ENCODE measurements around the gene PABPC1L.
A peak's percentile ranks its signal among the peaks of the same experiment; 100 is the strongest.

The PABPC1L gene

GRCh38 chr20:44900231-44900854 is 9.5 kb upstream of the PABPC1L start:
- no peak for DNase-seq (ENCODE audit: low read depth in 2 of 2)

- DNase-seq (ENCODE audit: low read depth in 2 of 2), result no peak
Measured at GRCh38 chr20:44901974-44902373, 7.9 kb upstream of the PABPC1L start.

DNA sequence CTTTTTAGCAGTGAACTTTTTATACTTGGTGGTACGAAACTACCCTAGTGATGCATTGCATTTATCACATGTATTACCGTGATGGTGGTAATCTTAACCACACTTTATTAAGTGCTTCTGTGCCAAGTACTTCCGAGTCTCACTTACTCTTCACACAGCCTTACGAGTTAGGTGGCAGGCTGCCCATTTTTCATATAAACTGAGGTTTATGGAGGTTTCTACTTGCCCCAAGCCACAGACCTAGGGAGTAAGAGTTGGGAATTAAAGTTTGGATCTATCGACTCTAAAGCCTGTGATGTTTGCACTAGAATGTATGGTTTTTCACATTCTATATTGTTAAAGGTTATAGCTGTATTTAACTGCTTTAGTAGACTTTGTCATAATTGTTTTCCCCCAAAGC is 5.5 kb upstream of the PABPC1L start:
- no peak for DNase-seq (ENCODE audit: low read depth in 2 of 2)

- no peak for DNase-seq (ENCODE audit: low read depth in 2 of 2)
Measured at GRCh38 chr20:44908987-44909871, 631 bp upstream of the PABPC1L start.

DNA sequence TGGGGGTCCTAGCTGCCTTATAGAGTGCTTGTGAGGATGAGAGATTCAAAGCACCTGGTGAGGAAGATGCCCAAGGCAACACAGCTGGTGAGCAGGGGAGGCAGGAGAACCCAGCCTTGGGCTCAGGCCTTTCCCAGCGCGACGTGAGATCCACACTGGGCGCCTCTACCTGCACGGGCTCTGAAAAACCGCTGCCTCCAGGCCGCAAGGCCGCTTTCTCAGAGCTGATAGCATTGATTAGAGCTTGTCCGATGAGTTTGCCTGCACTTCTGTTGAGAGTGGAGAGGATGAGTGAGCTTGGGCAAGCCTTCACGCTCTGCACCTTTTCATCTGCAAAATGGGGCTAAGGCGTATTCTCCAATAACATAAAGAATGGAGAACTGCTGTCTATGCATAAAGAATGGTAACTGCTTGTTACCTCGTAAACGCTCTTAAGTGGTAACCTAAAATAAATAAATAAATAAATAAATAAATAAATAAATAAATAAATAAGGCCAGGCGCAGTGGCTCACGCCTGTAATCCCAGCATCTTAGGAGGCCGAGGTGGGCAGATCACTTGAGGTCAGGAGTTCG is 916 bp downstream of the PABPC1L start:
- DNase-seq (ENCODE audit: low read depth in 2 of 2), result no peak

DNA sequence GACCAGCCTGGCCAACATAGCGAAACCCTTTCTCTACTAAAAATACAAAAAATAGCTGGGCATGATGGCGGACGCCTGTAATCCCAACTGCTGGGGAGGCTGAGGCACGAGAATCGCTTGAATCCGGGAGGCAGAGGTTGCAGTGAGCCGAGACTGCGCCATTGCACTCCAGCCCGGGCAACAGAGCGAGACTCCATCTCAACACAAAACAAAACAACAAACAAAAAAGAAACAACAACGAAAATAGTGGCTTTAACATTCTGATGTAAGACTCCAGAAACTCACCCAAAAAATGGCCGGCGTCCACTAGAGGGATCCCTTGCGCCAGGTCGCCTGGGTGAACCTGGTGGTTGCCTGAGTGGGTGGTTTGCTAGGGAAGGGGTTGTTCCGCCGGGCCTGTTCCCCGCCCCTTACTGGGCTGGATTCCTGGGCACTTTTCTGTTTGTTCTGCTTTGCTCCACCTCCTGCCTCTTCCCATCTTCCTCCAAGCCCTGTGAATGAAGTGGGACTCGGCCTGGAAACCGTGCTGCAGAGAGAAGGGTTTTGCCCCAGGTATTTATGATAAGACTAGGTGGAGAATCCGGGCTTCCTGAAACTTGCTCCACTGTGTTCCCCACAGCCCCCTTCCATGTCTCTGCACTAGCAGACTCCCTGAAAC is 1.5 kb downstream of the PABPC1L start:
- DNase-seq (ENCODE audit: low read depth in 2 of 2), result peak in 1 of 2 donors; percentile 10

DNA sequence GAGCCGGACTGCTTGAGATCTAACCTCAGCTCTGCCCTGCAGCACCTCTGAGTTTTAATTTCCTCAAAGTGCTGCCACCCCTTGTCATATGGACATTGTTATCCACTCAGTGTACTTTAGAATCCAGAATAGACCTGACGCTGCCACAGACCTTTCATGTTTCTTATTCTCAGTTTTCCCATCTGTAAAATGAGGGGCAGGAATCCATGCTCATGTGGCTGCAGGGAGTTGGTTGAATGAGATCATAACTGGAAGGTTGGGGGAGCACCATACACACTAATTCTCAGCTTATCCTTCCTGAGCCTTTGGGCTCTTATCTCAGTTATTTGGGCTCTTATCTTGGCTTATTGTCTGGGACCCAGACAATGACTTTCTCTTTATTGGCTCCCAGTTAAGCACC is 2.3 kb downstream of the PABPC1L start:
- DNase-seq (ENCODE audit: low read depth in 2 of 2), result no peak

GRCh38 chr20:44914924-44915323 is 5.1 kb downstream of the PABPC1L start:
- no peak for DNase-seq (ENCODE audit: low read depth in 2 of 2)

DNA sequence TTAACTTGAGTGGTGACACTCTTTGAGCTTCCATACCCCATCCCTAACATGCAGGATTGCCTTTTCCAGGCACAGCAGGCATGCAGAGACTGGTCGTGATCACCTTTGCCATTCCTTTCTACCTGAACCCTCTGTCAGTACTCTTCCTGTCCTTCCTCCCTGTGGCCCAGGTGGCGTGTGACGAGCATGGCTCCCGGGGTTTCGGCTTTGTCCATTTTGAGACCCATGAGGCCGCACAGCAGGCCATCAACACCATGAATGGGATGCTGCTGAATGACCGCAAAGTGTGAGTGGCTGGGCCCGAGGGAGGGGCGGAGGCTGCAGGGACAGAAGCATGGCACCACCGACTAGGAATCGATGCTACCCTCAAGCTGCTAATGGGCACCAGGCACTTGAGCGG is 6.7 kb downstream of the PABPC1L start:
- DNase-seq (ENCODE audit: low read depth in 2 of 2), result no peak

GRCh38 chr20:44917399-44917798 is 7.5 kb downstream of the PABPC1L start:
- DNase-seq (ENCODE audit: low read depth in 2 of 2), result no peak

DNA sequence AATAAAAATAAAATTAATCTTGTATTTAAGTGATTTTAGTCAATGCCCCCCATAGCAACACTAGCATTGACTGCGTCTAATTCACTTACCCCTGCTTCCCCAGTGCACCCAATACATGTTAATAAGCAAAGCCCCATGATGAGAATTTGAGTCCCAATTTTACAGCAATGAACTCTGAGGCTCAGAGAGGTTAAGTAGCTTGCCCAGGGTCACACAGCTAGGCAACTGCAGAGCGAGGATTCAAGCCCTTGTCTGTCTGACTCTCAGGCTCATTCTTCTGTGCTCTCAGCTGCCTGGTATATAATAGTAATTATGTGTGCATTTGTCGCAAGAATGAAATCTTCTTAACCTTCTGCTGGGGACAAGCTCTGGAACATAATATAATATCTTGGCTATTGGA is 8.5 kb downstream of the PABPC1L start:
- DNase-seq (ENCODE audit: low read depth in 2 of 2), result no peak

- no peak for DNase-seq (ENCODE audit: low read depth in 2 of 2)
Measured at GRCh38 chr20:44918761-44919160, 8.9 kb downstream of the PABPC1L start.

DNA sequence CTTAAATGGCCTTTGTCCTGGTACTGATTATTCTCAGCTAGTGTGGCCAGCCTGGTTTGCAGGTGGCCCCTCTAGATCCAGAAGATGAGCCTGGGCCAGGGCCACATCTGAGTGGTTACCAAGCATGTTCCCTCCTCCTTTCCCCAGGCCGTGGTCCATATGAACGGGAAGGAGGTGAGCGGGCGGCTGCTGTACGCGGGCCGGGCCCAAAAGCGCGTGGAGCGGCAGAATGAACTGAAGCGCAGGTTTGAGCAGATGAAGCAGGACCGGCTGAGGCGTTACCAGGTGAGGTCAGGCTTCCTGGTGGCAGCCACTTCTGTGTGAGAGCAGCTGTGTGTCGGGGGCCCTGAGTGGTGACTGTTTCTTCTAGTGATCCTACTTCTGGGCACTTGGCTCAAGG is 11.6 kb downstream of the PABPC1L start:
- DNase-seq (ENCODE audit: low read depth in 2 of 2), result no peak

DNA sequence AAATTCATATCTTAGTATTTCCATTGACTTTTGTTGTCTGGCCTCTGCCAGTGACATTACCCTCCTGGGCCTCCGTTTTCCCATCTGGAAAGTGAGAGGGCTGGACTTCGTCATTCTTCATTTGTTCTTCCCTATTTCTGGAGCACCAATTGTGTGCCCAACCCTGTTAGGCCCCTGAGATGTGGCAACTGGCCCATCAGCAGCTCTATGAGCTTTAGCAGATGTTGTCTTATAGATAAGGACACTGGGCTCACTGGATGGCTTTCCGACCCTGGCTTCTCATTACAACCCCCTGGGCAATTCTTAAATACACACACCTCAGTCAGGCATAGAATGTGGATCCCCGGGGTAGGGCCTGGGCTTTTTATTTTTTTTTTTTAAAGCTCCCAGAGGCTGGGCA is 14.7 kb downstream of the PABPC1L start:
- no peak for DNase-seq (ENCODE audit: low read depth in 2 of 2)

GRCh38 chr20:44928595-44928994 is 18.7 kb downstream of the PABPC1L start:
- DNase-seq (ENCODE audit: low read depth in 2 of 2), result no peak

GRCh38 chr20:44930517-44931168 is 20.8 kb downstream of the PABPC1L start:
- no peak for DNase-seq (ENCODE audit: low read depth in 2 of 2)

DNA sequence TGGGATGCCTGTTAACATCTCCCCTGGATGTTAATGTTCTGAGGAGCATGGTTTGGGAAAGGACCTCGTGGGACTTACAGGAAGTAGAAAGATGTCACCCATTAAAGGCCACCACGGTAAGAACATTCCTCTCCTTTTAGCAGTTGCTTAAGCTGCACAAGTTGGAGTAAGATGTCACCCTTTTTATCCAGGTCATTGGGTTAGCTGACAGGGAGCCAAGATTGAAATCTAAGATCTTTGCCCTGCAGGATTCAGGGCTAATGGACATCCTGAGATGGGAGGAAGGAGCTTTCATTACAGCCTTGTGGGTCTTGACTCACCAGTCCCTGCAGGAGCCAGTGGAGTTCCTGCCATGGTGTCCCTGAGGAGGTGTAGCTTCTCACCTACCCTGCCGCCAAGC is 22.1 kb downstream of the PABPC1L start:
- no peak for DNase-seq (ENCODE audit: low read depth in 2 of 2)

DNA sequence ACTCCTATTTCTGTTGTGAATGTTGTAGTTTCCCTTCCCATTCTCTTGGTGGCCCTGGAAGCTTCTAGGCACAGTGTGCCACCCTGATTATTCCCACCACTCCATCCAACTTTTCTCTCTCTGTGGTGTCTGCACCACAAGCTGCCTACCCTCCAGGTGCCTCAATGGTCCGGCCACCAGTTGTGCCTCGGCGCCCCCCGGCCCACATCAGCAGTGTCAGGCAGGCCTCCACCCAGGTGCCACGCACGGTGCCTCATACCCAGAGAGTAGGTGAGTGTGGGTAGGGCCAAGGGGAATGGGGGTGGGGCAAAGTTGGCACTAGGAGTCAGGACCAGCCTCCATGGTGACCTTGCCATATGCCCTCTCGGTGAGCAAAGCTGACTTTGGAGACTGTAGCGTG is 23.1 kb downstream of the PABPC1L start:
- no peak for DNase-seq (ENCODE audit: low read depth in 2 of 2)

DNA sequence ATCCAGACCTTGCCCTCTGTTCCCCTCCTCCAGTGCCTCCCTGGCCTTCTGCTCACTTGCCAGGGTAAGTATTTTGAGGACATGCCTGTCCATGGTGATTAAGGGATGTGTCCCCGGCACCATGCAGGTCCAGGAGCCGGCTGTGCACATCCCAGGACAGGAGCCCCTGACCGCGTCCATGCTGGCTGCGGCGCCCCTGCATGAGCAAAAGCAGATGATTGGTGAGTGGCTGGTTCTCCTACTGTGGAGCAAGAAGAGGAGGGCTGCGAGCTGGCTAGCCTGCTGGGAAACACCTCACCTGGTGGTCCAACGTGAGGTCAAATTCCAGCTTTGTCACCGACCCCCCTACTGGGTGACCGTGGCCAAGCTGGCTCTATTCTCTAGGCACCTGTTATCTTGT is 26.6 kb downstream of the PABPC1L start:
- no peak for DNase-seq (ENCODE audit: low read depth in 2 of 2)

DNA sequence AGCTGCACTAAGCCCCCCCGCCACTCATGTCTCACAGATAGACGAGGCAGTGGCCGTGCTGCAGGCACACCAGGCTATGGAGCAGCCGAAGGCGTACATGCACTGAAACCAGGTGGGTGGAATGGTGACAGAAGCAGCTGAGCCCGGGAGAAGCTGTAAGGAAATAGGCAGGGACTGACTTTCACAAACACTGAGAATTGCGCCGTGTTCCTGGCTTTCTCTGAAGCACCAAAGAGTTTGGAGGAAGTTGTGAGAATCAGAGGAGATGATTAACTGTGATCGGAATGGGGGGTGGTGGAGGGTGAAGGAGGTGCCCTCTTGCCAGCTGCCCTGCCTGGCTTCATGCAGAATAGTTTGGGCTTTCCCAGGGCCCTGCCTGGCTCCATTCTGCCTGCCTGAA is 28.8 kb downstream of the PABPC1L start:
- DNase-seq (ENCODE audit: low read depth in 2 of 2), result no peak

- DNase-seq (ENCODE audit: low read depth in 2 of 2), result no peak
Measured at GRCh38 chr20:44941120-44941691, 31.3 kb downstream of the PABPC1L start.

All from stimulated activated CD8-positive, alpha-beta memory T cell treated with anti-CD3 and anti-CD28 coated beads, Interleukin-7, amount 100 ng/mL, for 1 hour (primary cell).